ENCODE results near the gene SYT17. TPM values are rescaled to one million over a fixed set of nuclear protein-coding genes. Genes with fewer than 3 reads are reported as not detected.
A peak's percentile ranks its signal among the peaks of the same experiment; 100 is the strongest.
"Not testable (repeated sequence)": the region's sequence is repeated elsewhere in the genome, so short reads cannot be mapped to it uniquely, and the experiment has no call there.

The SYT17 gene
- total RNA-seq, 1 experiment from 2014 or later: 1.4 TPM

GRCh38 chr16:19173649-19174383 lies 5.8 kb downstream of the SYT17 start:
- DNase-seq (ENCODE audit: low read depth): no peak

- no peak for DNase-seq (ENCODE audit: low read depth)
These were observed 6.4 kb downstream of the SYT17 start for GRCh38 chr16:19174478-19174877.

- no peak for DNase-seq (ENCODE audit: low read depth)
These were observed 7.6 kb downstream of the SYT17 start for GRCh38 chr16:19175492-19176262.

GRCh38 chr16:19177111-19177739 lies 9.2 kb downstream of the SYT17 start:
- no peak for DNase-seq (ENCODE audit: low read depth)

GRCh38 chr16:19179546-19180490 lies 11.8 kb downstream of the SYT17 start:
- peak; percentile 44 for DNase-seq (ENCODE audit: low read depth)

- no peak for DNase-seq (ENCODE audit: low read depth)
These were observed 12.7 kb downstream of the SYT17 start for GRCh38 chr16:19180741-19181140.

GRCh38 chr16:19182481-19182880 lies 14.4 kb downstream of the SYT17 start:
- DNase-seq (ENCODE audit: low read depth): no peak

- no peak for DNase-seq (ENCODE audit: low read depth)
These were observed 15.1 kb downstream of the SYT17 start for GRCh38 chr16:19183187-19183586.

GRCh38 chr16:19184823-19185509 lies 16.9 kb downstream of the SYT17 start:
- no peak for DNase-seq (ENCODE audit: low read depth)

GRCh38 chr16:19185510-19185851 lies 17.4 kb downstream of the SYT17 start:
- no peak for DNase-seq (ENCODE audit: low read depth)

GRCh38 chr16:19186408-19186807 lies 18.4 kb downstream of the SYT17 start:
- no peak for DNase-seq (ENCODE audit: low read depth)

- not testable (repeated sequence) for DNase-seq (ENCODE audit: low read depth)
These were observed 19.9 kb downstream of the SYT17 start for GRCh38 chr16:19187961-19188360.

GRCh38 chr16:19188406-19188805 lies 20.4 kb downstream of the SYT17 start:
- no peak for DNase-seq (ENCODE audit: low read depth)

- no peak for DNase-seq (ENCODE audit: low read depth)
These were observed 24.8 kb downstream of the SYT17 start for GRCh38 chr16:19192865-19193264.

GRCh38 chr16:19196871-19197270 lies 28.8 kb downstream of the SYT17 start:
- no peak for DNase-seq (ENCODE audit: low read depth)

- no peak for DNase-seq (ENCODE audit: low read depth)
These were observed 35.4 kb downstream of the SYT17 start for GRCh38 chr16:19203374-19203966.

GRCh38 chr16:19210280-19210924 lies 42.4 kb downstream of the SYT17 start:
- DNase-seq (ENCODE audit: low read depth): no peak

GRCh38 chr16:19210968-19211367 lies 42.9 kb downstream of the SYT17 start:
- no peak for DNase-seq (ENCODE audit: low read depth)

- no peak for DNase-seq (ENCODE audit: low read depth)
These were observed 44.0 kb downstream of the SYT17 start for GRCh38 chr16:19212059-19212458.

- no peak for DNase-seq (ENCODE audit: low read depth)
These were observed 45.8 kb downstream of the SYT17 start for GRCh38 chr16:19213885-19214284.

Data from HT1080 (cell line).